HEK293T (cell line): ENCODE data around the gene BIRC5.

ENCODE experiments used
- ARNT ChIP-seq: fragments of 450-650 bp; IDR thresholded peaks from 2 replicates; pipeline ENCODE4 v1.6.1; 2017; ENCODE audit warnings: mild to moderate bottlenecking
- BHLHE40 ChIP-seq: fragments of 450-650 bp; IDR thresholded peaks from 2 replicates; pipeline ENCODE4 v1.6.1; 2016; ENCODE audit warnings: mild to moderate bottlenecking, moderate library complexity, borderline replicate concordance
- ELF4 ChIP-seq: fragments of 450-650 bp; IDR thresholded peaks from 2 replicates; pipeline ENCODE4 v1.6.1; 2017; ENCODE audit warnings: antibody characterized with exemption
- FOXA1 ChIP-seq: fragments of 450-650 bp; IDR thresholded peaks from 2 replicates; pipeline ENCODE4 v1.6.1; 2016; ENCODE audit warnings: mild to moderate bottlenecking
- FOXK2 ChIP-seq: fragments of 450-650 bp; IDR thresholded peaks from 2 replicates; pipeline ENCODE4 v1.6.1; 2016; ENCODE audit warnings: mild to moderate bottlenecking
- FOXM1 ChIP-seq: fragments of 450-650 bp; IDR thresholded peaks from 2 replicates; pipeline ENCODE4 v1.6.1; 2017; ENCODE audit warnings: mild to moderate bottlenecking, borderline replicate concordance
- HDGF ChIP-seq: fragments of 450-650 bp; IDR thresholded peaks from 2 replicates; pipeline ENCODE4 v1.6.1; 2017; ENCODE audit warnings: antibody characterized with exemption, borderline replicate concordance
- NFRKB ChIP-seq: fragments of 450-650 bp; IDR thresholded peaks from 2 replicates; pipeline ENCODE4 v1.6.1; 2016; ENCODE audit warnings: mild to moderate bottlenecking, moderate library complexity
- SP1 ChIP-seq: fragments of 450-650 bp; IDR thresholded peaks from 2 replicates; pipeline ENCODE4 v1.6.1; 2017
- SUZ12 ChIP-seq: fragments of 450-650 bp; IDR thresholded peaks from 2 replicates; pipeline ENCODE4 v1.6.1; 2016; ENCODE audit warnings: mild to moderate bottlenecking
- ZNF384 ChIP-seq: fragments of 450-650 bp; IDR thresholded peaks from 2 replicates; pipeline ENCODE4 v1.6.1; 2016

DNA sequence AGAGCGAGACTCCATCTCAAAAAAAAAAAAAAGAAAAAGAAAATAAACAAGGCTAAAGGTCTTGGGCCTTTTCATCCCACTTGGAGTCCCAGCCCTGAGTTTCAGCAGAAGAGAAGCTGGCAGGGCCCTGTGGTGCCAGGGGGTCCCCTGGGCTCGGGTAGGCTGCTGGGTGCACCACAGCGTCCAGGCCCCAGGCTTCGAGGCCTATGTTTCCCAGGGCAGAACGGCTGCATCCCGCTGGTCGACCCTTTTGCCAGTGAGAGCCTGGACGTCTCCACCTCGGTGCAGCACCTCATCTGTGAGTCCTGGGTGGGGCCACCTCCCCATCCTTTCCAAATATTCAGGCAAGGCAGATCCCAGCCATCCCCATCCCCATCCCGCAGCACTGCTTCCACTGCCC is 19.6 kb downstream of the BIRC5 start:
- TF ChIP-seq ELF4 (no peak), SP1 (no peak), SUZ12 (no peak), FOXA1 (no peak), NFRKB (no peak), FOXM1 (no peak), ZNF384 (no peak), ARNT (no peak), FOXK2 (no peak), BHLHE40 (no peak), HDGF (no peak)
